ENCODE data around the gene VAC14.

DNA sequence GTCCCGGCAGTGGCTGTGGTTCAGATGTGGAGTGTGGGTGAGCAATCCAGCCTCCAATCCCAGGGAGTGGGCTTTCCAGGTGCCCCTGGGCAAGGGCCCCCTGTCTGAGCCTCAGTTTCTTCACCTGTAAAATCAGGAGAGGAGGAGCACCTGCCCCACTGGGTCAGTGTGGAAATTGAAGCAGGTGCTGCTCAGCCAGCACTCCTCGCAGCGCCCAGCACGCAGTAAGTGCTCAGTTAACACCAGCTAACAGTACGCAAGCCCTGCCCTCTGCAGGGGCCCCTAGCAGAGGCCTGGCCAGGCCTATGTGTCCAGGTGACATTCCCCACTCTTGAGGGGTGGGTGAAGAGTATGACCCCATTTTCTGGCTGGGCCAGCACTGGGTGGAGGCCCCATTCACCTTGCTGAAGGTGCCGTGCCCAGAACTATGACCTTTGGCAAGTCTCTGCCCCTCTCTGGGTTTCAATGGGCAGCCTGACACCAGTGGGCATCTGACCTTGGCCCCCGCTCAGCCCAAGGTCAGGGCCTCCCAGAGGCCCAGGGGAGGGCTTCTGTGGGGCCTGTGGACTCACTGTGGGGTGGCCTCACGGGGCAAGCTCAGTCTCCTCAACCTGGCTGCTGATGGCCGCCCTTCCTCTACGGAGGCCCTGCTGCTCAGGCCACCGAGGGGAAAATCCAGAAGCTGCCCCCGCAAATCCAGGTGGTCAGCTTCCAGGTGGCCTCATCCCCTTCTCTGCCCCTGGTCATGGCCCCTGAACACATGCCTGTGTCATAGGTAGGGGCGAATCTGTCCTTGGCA lies 117.6 kb downstream of the VAC14 start:
- no peak for TF ChIP-seq EZH2 (IDR thresholded peaks at IDR 0.05; ENCODE audit: low read length, unreplicated experiment)
- TF ChIP-seq, protein P1, sequence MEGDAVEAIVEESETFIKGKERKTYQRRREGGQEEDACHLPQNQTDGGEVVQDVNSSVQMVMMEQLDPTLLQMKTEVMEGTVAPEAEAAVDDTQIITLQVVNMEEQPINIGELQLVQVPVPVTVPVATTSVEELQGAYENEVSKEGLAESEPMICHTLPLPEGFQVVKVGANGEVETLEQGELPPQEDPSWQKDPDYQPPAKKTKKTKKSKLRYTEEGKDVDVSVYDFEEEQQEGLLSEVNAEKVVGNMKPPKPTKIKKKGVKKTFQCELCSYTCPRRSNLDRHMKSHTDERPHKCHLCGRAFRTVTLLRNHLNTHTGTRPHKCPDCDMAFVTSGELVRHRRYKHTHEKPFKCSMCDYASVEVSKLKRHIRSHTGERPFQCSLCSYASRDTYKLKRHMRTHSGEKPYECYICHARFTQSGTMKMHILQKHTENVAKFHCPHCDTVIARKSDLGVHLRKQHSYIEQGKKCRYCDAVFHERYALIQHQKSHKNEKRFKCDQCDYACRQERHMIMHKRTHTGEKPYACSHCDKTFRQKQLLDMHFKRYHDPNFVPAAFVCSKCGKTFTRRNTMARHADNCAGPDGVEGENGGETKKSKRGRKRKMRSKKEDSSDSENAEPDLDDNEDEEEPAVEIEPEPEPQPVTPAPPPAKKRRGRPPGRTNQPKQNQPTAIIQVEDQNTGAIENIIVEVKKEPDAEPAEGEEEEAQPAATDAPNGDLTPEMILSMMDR (conservative IDR thresholded peaks at IDR 0.05; ENCODE audit: low read depth, low read length): no peak
- no peak for TF ChIP-seq EZH2phosphoT487 (IDR thresholded peaks at IDR 0.05; ENCODE audit: borderline replicate concordance, low read length)
